HEK293 (cell line): Measurements from ENCODE around the gene PACSIN2.

ENCODE experiments used
- CTCF ChIA-PET: fragments of 350-600 bp; formaldehyde crosslinking; extraction: SDS; loops from one replicate; lab custom pipeline; 2021; ENCODE audit warnings: antibody characterized with exemption; lab: Yijun Ruan, JAX
- POLR2A ChIA-PET: fragments of 300-600 bp; formaldehyde crosslinking; extraction: SDS; loops from one replicate; lab custom pipeline; 2020; ENCODE audit warnings: antibody characterized with exemption, inconsistent platforms; lab: Yijun Ruan, JAX
- H3K27ac ChIP-seq: fragments of 200-500 bp; sonication (Bioruptor generic); 2 replicates; pipeline ENCODE4 v1.5.1; 2014; ENCODE audit warnings: low read depth, low read length, control low read depth, inconsistent platforms; ENCODE audit errors: extremely low read depth
- H3K36me3 ChIP-seq, 2 experiments: fragments of 200-500 bp in 1 of 2; sonication (Bioruptor generic) in 1 of 2; 1 replicate in 1 of 2; 2 replicates in 1 of 2; pipeline ENCODE4 v1.5.1; 2014 to 2017; ENCODE audit warnings: inconsistent platforms in 2 of 2, low read length in 2 of 2; ENCODE audit not compliant: control insufficient read depth in 2 of 2, insufficient read depth in 1 of 2
- H3K4me1 ChIP-seq: fragments of 200-500 bp; sonication (Bioruptor generic); 2 replicates; pipeline ENCODE4 v1.5.1; 2014; ENCODE audit warnings: mild to moderate bottlenecking, low read length, inconsistent platforms; ENCODE audit not compliant: control insufficient read depth, insufficient read depth
- H3K4me3 ChIP-seq: 2 replicates; pipeline ENCODE4 v1.5.1; 2011; ENCODE audit warnings: low read depth, mild to moderate bottlenecking, control low read depth, low read length, moderate library complexity
- H3K9me3 ChIP-seq: fragments of 200-500 bp; sonication (Bioruptor generic); 2 replicates; pipeline ENCODE4 v1.5.1; 2014; ENCODE audit warnings: low read depth, low read length, inconsistent platforms; ENCODE audit not compliant: control insufficient read depth, insufficient read depth
- GLIS1 ChIP-seq: fragments of 450-650 bp; formaldehyde crosslinking; IDR thresholded peaks from 2 replicates; pipeline ENCODE4 v1.5.1; 2016; ENCODE audit warnings: missing biosample characterization, missing genetic modification characterization
- KLF10 ChIP-seq: fragments of 450-650 bp; IDR thresholded peaks from 2 replicates; pipeline ENCODE4 v1.5.1; 2018; ENCODE audit warnings: missing biosample characterization, mild to moderate bottlenecking, missing genetic modification characterization
- MZF1 ChIP-seq: fragments of 450-650 bp; formaldehyde crosslinking; IDR thresholded peaks from 2 replicates; pipeline ENCODE4 v1.5.1; 2017; ENCODE audit warnings: missing biosample characterization, missing genetic modification characterization, borderline replicate concordance
- OVOL3 ChIP-seq: fragments of 450-650 bp; formaldehyde crosslinking; IDR thresholded peaks from 2 replicates; pipeline ENCODE4 v1.5.1; 2016; ENCODE audit warnings: missing biosample characterization, missing genetic modification characterization
- SCRT1 ChIP-seq: fragments of 450-650 bp; formaldehyde crosslinking; IDR thresholded peaks from 2 replicates; pipeline ENCODE4 v1.5.1; 2016; ENCODE audit warnings: missing biosample characterization, missing genetic modification characterization, borderline replicate concordance
- WT1 ChIP-seq: fragments of 450-650 bp; formaldehyde crosslinking; IDR thresholded peaks from 2 replicates; pipeline ENCODE4 v1.5.1; 2016; ENCODE audit warnings: missing biosample characterization, missing genetic modification characterization
- ZBTB48 ChIP-seq: fragments of 450-650 bp; formaldehyde crosslinking; IDR thresholded peaks from 2 replicates; pipeline ENCODE4 v1.5.1; 2016; ENCODE audit warnings: missing biosample characterization, missing genetic modification characterization
- ZBTB49 ChIP-seq: fragments of 450-650 bp; formaldehyde crosslinking; IDR thresholded peaks from 2 replicates; pipeline ENCODE4 v1.5.1; 2016; ENCODE audit warnings: missing biosample characterization, missing genetic modification characterization, low read depth
- ZNF146 ChIP-seq: fragments of 450-650 bp; formaldehyde crosslinking; IDR thresholded peaks from 2 replicates; pipeline ENCODE4 v1.5.1; 2016; ENCODE audit warnings: missing biosample characterization, missing genetic modification characterization
- ZNF148 ChIP-seq: fragments of 450-650 bp; formaldehyde crosslinking; IDR thresholded peaks from 2 replicates; pipeline ENCODE4 v1.5.0; 2017; ENCODE audit warnings: missing biosample characterization, missing genetic modification characterization, borderline replicate concordance
- ZNF24 ChIP-seq: fragments of 450-650 bp; formaldehyde crosslinking; IDR thresholded peaks from 2 replicates; pipeline ENCODE4 v1.5.1; 2016; ENCODE audit warnings: missing biosample characterization, missing genetic modification characterization
- ZNF280C ChIP-seq: fragments of 450-650 bp; formaldehyde crosslinking; IDR thresholded peaks from 2 replicates; pipeline ENCODE4 v1.5.1; 2016; ENCODE audit warnings: missing biosample characterization, missing genetic modification characterization
- ZNF311 ChIP-seq: fragments of 450-650 bp; formaldehyde crosslinking; IDR thresholded peaks from 2 replicates; pipeline ENCODE4 v1.5.1; 2017; ENCODE audit warnings: missing biosample characterization, missing genetic modification characterization, borderline replicate concordance
- ZNF350 ChIP-seq: fragments of 450-650 bp; formaldehyde crosslinking; IDR thresholded peaks from 2 replicates; pipeline ENCODE4 v1.5.0; 2017; ENCODE audit warnings: missing biosample characterization, mild to moderate bottlenecking, missing genetic modification characterization
- ZNF555 ChIP-seq: fragments of 450-650 bp; formaldehyde crosslinking; conservative IDR thresholded peaks from 2 replicates; pipeline ENCODE4 v1.5.1; 2017; ENCODE audit warnings: missing biosample characterization, mild to moderate bottlenecking, missing genetic modification characterization, inconsistent platforms
- ZNF610 ChIP-seq: fragments of 450-650 bp; formaldehyde crosslinking; IDR thresholded peaks from 2 replicates; pipeline ENCODE4 v1.5.1; 2016; ENCODE audit warnings: missing biosample characterization, missing genetic modification characterization, borderline replicate concordance
- ZNF629 ChIP-seq: fragments of 450-650 bp; formaldehyde crosslinking; IDR thresholded peaks from 2 replicates; pipeline ENCODE4 v1.5.1; 2017; ENCODE audit warnings: missing biosample characterization, missing genetic modification characterization

PACSIN2 gene

GRCh38 chr22:42931421-42932196, 83.3 kb downstream of the PACSIN2 start:
- no peaks in the 10 kb centered on the region for H3K9me3 ChIP-seq
- TF ChIP-seq KLF10 (no peak), ZBTB48 (tag by site-specific recombination) (peak; percentile 20; the same call in 1 of the 2 replicates), ZNF350 (tag by site-specific recombination) (no peak), OVOL3 (tag by site-specific recombination) (no peak)
- peaks cover 11% of the 10 kb centered on the region for H3K4me1 ChIP-seq
- H3K36me3 ChIP-seq: no peaks in the 10 kb centered on the region
- H3K4me3 ChIP-seq: no peak overlapping the region
- ChIA-PET POLR2A (no interaction called here), CTCF (interaction anchor here (0.6 to 0.9 kb wide), 3 partner anchors 102 to 162 kb away, joined by 3 to 4 read pairs (median 3); no protein-coding TSS in a partner anchor)
- H3K27ac ChIP-seq: no peak overlapping the region

- no peaks in the 10 kb centered on the region for H3K36me3 ChIP-seq
- TF ChIP-seq ZNF24 (tag by site-specific recombination) (0 out of 2 replicates have a peak, but pooled peaks have one; percentile 58), ZNF311 (no peak)
- TF ChIP-seq, all 188 proteins: peak for 1
- POLR2A ChIA-PET: no interaction called here
- H3K4me1 ChIP-seq: peaks cover 17% of the 10 kb centered on the region
- CTCF ChIA-PET: interaction anchor here (0.6 to 0.9 kb wide), 4 partner anchors 103 to 529 kb away, joined by 3 to 4 read pairs (median 3); no protein-coding TSS in a partner anchor
- no peak overlapping the region for H3K27ac ChIP-seq
- H3K4me3 ChIP-seq: no peak overlapping the region
- H3K9me3 ChIP-seq: no peaks in the 10 kb centered on the region
Measured at GRCh38 chr22:42930810-42931420, 84.0 kb downstream of the PACSIN2 start.

GRCh38 chr22:42929838-42930155, 85.2 kb downstream of the PACSIN2 start:
- Histone ChIP-seq H3K9me3 (no peaks in the 10 kb centered on the region), H3K27ac (no peak overlapping the region), H3K4me1 (peaks cover 19% of the 10 kb centered on the region), H3K36me3 (no peaks in the 10 kb centered on the region), H3K4me3 (no peak overlapping the region)
- ChIA-PET POLR2A (no interaction called here), CTCF (no interaction called here)
- TF ChIP-seq MZF1 (tag by site-specific recombination) (no peak), ZNF629 (no peak)

- H3K4me3 ChIP-seq: no peak overlapping the region
- H3K4me1 ChIP-seq: peaks cover 19% of the 10 kb centered on the region
- ChIA-PET POLR2A (no interaction called here), CTCF (interaction anchor here (0.8 kb wide), 1 partner anchor 10 kb away, joined by 3 read pairs; no protein-coding TSS in a partner anchor)
- no peaks in the 10 kb centered on the region for H3K9me3 ChIP-seq
- TF ChIP-seq ZNF610 (no peak), ZBTB49 (tag by site-specific recombination) (no peak), OVOL3 (tag by site-specific recombination) (no peak), WT1 (tag by site-specific recombination) (no peak), ZNF555 (no peak), ZNF148 (tag by site-specific recombination) (no peak), ZNF280C (no peak), GLIS1 (tag by site-specific recombination) (no peak), SCRT1 (tag by site-specific recombination) (no peak), ZNF146 (tag by site-specific recombination) (no peak)
- H3K36me3 ChIP-seq: no peaks in the 10 kb centered on the region
- H3K27ac ChIP-seq: no peak overlapping the region
Measured at GRCh38 chr22:42928969-42929837, 85.7 kb downstream of the PACSIN2 start.
